Smooth muscle cell of the brain vasculature (primary cell): ENCODE results near the gene HSD11B1L.
"Not testable (repeated sequence)": the region's sequence is repeated elsewhere in the genome, so short reads cannot be mapped to it uniquely, and the experiment has no call there.

ENCODE experiments used
- DNase-seq: peaks from one replicate; pipeline ENCODE4 v3.0.0-alpha.2; 2012; ENCODE audit warnings: low read depth, low spot score

The HSD11B1L gene

GRCh38 chr19:5727453-5728050 lies 46.7 kb downstream of the HSD11B1L start:
- DNase-seq = no peak

- DNase-seq = not testable (repeated sequence)
Observed at GRCh38 chr19:5733172-5733571, 52.3 kb downstream of the HSD11B1L start.
